Measurements from ENCODE around the gene FOXK1.

Gene FOXK1

DNA sequence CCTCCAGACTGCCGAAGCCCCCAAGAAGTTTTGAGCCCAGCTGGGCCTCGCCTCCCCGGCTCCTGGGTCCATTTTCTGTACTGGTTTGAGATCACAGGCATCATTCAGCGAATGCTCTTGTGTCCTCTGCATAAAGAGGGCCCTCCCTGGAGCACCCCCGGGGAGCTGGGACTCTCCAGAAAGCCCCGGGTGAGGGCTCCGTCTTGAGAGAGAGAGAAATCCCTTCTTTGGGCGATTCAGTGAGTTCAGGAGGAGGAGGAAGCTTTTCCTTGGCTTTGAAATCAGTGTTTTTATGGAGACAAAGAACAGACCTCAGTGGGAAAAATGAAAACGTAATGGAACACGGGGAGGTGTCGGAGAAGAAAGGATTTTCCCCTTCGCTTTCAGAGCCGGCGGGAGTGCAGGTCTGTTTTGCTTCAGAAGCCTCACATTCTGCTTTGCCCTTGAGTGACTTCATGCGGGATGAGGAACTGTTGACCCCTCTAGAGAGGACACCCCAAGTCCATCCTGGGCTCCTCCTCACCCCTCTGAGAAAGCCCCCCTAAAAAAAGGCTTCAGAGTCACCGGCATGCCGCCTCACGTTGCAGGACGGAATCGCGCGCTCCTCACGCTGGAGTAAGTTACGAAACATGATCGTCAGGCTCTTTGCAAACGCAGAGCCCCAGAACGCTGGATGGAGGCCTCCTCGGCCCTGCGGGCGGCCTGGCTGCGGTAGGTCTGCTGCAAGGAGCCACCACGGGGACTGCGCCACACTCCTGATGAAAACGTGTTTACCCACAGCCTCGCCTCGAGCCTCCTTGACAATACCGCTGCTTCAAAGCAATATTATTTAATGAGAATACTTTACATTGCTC is 84.8 kb downstream of the FOXK1 start:
- DNase-seq = no peak

- no peak for DNase-seq
Measured at GRCh38 chr7:4768597-4769569, 86.8 kb downstream of the FOXK1 start.

DNA sequence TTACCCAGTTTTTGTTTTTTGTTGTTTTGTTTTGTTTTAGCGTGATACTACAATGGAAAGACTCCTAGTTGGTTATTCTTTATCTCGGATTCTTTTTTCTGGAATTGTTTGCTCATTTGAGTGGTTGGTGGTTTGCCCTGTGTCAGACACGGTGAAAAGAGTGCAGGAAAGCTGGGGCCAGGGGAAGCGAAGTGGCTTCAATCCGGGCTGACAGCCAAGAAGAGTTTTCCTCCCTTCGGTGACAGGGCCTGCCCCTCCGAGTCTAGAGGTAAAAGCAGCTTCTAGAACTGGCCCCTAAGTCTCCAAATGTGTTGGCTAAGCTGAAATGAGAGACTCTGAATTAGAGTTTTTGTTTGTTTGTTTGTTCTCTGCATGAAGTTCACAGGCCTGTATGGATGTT is 87.7 kb downstream of the FOXK1 start:
- DNase-seq = no peak

GRCh38 chr7:4770886-4771285 is 88.8 kb downstream of the FOXK1 start:
- DNase-seq = no peak

DNA sequence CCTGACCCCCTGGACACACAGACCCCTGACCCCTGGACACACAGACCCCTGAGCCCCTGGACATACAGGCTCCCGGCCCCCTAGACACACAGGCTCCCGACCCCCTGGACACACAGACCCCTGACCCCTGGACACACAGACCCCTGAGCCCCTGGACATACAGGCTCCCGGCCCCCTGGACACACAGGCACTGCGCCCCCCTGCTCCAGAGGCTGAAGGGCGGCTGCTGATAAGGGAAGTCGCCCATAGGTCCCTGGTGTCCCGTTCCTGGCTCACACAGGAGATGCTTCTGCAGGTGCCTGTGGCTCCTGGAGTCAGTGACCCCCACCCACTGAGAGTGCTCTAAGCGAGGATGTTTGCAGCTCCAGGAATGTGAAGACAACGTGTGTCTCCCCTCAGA is 89.6 kb downstream of the FOXK1 start:
- DNase-seq = no peak

DNA sequence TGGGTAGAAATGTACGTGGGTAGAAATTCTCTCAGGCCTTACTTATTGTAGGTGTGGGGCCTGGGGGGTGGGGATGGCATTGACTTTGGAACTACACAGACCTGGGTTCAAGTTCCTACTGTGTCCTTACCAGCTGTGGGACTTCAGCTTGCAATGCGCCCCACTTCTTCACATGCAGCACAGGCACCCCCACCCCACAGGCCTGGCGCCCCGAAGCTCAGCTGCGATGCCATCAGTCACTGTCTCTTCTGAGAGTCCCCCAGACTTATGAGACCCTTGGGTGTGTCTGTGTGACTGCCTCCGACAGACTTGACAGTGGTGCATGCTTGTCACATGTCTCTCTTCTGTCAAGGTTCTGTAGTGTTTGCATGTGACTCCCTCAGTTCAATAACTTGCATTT is 90.2 kb downstream of the FOXK1 start:
- DNase-seq = no peak

DNA sequence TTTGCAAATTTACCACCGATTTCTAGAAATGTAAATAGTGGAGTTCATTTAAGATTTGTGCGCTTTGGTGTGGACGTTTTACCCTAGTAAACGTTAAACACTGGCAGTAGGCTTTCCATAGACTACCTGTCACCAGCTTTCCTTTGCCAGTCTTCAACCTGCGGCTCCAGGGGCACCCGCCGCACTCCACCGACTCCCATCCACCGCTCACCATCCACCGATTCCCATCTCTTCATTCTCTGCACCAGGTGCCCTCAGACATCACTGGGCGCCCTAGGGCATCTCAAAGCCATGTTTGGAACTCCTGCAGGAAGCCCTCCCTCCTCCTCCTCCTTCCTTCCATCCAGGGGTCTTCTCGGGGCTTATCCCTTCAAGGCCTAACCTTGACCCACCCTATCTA is 91.9 kb downstream of the FOXK1 start:
- no peak for DNase-seq

GRCh38 chr7:4774658-4775249 is 92.7 kb downstream of the FOXK1 start:
- peak in 1 of 2 experiments; percentile 61 for DNase-seq

DNA sequence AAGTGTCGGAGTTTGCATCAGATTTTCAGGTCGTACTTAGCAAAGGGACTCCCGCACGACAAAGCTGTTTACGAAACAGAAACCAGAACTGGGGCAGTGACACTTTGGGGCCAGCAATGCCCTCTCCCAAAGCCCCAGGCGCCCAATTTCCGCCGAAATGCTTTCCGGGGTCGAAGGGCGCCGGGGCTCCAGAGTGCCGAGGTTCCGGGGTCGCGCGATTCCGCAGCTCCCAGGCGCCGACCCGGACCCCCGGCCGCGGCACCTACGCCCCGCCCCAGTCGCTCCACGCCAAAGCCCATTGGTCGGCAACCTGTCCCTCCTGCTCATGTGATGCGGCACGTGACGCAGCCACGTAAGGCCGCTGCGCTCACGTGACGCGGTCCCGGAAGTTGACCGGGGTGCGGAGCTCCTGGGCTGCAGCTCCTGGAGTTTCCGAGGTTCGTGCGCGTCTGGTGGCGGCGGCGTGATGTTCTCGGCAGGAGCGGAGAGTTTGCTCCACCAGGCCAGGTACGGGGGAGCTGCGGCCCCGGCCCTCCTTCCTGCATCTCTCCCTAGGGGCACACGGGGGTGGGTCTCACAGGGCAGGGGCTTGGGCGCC is 93.3 kb downstream of the FOXK1 start, which contains the start of gene AP5Z1:
AP5Z1 (plus strand) TSS at position 374 of the 598 bp plus-strand sequence; CDS start at position 467, 93 bp downstream.
- peak; percentile 89 to 96 for DNase-seq

DNA sequence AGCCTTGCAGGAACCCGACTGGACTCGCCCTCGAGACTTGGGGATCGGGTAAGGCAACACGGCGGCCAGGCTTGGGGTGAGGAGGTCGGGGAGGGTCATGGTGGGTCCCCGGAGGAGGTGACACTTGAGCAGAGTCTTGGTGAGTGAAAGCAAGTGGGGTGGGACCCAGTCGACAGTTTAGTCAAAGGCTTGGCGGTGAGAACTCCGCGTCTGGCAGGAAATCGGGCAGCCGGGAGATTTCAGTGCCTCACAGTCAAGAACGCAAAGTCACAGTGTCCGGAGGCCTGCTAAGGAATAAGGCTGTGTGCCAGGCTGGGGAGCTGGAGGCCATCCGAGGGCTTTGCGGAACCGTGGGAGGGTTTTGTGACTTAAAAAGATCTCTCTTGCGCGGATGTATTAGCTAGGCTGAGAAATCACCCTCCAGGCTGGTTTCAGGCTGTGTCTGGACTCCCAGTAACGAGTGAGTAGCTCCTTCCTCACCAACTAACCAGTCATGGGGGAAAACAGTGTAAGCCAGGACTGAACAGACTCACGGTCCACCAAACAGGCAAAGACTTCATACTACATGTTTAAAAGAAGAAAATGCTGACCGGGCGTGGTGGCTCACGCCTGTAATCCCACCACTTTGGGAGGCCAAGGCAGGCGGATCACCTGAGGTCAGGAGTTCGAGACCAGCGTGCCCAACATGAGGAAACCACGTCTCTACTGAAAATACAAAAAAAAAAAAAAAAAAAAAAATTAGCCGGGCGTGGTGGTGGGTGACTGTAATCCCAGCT is 93.9 kb downstream of the FOXK1 start:
- peak in 1 of 2 experiments; percentile 22 for DNase-seq

DNA sequence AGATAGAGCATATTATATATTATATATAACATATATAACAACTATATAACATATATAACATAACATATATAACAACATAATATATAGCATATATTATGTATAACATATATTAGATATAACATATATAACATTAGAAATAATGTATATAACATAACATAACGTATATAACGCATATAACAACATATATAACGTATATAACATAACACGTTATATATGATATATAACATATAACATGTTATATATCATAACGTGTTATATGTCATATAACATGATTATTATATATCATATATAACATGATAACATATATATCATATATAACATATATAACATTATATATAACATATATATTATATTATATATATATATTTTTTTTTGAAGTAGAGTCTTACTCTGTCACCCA is 97.0 kb downstream of the FOXK1 start:
- no peak for DNase-seq

- DNase-seq = no peak
Measured at GRCh38 chr7:4781366-4782069, 99.4 kb downstream of the FOXK1 start.

DNA sequence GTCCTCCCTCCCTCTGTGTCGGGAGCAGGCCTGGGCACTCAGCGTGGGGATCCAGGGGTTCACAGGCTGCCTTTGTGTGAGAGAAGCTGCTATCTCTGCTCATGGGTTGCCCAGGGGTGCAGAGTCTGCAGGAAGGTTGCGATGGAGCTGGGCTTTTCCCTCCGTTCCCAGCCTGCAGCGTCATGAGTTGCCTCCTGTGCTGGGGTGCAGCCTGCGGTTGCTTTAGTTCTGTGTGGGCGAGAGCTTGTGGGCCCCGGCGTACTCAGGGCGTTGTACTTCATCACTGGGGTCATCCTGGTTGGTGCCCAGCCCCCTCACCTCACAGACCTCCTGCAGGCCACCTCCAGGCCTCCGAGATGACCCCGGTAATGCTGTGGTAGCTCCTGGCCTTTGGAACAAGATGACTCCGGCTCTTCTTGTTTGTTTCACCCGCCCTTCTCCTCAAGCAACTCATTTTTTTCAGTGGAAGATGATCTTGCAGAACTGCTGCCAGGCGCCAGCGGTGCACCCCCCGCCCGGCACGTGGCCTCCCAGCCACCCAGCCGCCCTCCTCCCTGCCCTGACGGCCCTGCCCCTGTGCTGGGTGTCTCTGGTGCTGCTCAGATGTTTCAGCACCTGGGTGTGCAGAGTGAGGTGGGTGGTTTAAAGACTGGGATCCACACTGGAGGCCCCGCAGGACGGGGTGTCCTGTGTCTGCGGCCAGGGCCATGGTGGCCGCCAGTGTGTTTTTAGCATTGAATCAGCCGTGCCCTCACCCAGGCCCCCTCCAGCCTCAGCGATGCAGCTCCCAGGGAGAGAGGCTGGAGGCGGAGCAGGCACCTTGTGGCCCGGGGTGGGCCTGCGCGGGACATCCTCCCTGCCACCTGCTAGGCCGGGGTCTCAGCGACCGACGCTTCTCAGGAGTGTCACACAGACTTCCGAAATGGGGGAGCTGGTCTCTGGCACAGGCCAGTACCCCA is 100.5 kb downstream of the FOXK1 start:
- no peak for DNase-seq

GRCh38 chr7:4783292-4783652 is 101.2 kb downstream of the FOXK1 start:
- no peak for DNase-seq

DNA sequence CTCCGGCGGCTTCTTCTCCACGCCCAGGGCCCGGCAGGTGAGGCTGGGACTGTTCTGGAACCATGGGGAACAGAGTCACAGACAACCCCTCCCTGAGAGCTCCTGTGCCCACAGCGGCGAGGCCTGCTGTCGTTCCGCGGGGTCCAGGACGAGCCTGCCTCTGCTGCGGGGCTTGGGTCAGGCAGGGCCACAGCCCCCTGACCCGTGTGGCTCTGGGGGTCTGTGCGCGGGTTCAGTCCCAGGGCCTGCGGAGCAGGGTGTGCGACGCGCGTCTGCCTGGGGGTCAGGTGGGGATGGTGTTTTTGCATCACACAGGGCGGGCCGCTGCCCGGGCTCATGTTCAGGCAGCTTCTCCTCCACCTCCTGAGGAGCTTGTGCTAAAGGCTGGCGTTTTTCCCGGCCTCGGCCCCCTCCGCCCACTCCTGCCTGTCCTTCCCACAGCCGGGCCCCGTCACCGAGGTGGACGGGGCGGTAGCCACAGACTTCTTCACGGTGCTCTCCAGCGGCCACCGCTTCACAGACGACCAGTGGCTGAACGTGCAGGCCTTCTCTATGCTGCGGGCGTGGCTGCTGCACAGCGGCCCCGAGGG is 101.8 kb downstream of the FOXK1 start:
- DNase-seq = no peak

GRCh38 chr7:4784799-4785198 is 102.7 kb downstream of the FOXK1 start:
- DNase-seq = no peak

- DNase-seq = no peak
Measured at GRCh38 chr7:4785371-4785770, 103.3 kb downstream of the FOXK1 start.

- no peak for DNase-seq
Measured at GRCh38 chr7:4786015-4786414, 103.9 kb downstream of the FOXK1 start.

GRCh38 chr7:4787541-4787940 is 105.4 kb downstream of the FOXK1 start:
- no peak for DNase-seq

Data from NCI-H526 (cell line).